HS-5 (cell line): ENCODE data around the gene METAP2.
"Not testable (repeated sequence)": the region's sequence is repeated elsewhere in the genome, so short reads cannot be mapped to it uniquely, and the experiment has no call there.

ENCODE experiments used
- DNase-seq: peaks from one replicate; pipeline ENCODE4 v3.0.0-alpha.2; 2012; ENCODE audit warnings: low read depth

The METAP2 gene

DNA sequence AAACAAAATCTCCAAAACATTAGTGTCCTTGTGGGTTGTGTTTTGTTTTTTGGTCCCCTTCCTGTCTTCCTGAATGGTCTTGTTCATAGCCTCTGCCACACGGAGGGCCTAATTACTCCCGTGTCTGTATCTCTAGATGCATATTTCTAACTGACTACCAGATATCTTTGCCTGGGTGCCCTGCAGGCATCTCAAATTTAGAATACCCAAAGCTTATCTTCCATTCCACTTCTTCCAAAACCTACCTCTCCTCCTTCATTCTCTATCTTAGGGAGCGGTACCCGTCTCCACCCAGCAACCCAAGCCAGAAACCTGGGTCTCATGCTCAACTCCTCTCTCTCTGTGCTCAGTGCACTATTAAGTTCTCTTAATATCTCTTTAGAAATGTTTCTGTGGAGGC, 10.9 kb upstream of the METAP2 start:
- no peak for DNase-seq

DNA sequence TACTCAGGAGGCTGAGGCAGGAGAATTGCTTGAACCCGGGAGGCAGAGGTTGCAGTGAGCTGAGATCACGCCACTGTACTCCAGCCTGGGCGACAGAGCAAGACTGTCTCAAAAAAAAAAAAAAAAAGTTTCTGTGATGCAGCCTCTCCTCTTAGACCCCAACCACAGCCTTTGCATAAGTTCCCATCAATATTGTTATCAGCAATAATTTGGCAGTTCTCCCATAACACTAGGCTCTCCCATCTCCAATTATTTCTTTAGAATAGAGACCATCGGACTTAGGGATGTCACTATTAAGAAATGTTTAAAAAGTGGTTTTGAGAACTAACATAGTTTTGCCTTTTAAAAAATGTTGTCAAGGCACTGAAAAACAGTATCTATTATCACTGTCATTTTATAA, 10.2 kb upstream of the METAP2 start:
- not testable (repeated sequence) for DNase-seq

DNA sequence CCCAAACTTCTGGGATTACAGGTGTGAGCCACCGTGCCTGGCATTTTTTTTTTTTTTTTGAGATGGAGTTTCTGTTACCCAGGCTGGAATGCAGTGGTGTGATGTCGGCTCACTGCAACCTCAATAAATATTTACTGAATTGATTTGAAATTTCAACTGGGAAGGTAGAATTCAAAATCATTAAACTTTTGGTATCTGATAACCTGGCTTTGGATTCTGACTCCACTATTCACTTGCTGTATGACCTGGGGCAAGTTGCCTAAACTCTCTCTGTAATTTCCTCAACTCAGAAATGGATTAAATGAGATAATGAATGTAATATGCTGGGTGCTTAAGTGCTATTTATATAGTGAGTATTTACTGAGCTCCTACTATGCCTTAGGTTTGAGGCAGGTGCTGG, 8.7 kb upstream of the METAP2 start:
- no peak for DNase-seq

DNA sequence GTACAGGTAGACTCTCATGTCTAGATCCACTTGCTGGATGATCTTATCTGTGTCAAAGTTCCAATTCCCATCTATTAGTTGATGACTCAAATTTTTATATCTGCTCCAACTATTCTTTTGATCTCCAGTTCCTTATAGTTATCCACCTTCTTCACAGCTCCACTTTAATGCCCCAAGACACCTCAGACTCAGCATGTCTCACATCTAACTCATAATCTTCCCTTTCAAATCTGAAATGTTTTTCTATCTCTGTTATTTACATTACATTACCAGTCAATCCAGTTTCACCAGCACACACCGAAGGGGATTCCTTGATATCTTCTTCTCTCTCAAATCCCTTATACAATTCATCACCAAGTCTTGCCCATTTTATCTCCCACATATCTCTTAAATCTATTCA, 3.7 kb upstream of the METAP2 start:
- DNase-seq = no peak

DNA sequence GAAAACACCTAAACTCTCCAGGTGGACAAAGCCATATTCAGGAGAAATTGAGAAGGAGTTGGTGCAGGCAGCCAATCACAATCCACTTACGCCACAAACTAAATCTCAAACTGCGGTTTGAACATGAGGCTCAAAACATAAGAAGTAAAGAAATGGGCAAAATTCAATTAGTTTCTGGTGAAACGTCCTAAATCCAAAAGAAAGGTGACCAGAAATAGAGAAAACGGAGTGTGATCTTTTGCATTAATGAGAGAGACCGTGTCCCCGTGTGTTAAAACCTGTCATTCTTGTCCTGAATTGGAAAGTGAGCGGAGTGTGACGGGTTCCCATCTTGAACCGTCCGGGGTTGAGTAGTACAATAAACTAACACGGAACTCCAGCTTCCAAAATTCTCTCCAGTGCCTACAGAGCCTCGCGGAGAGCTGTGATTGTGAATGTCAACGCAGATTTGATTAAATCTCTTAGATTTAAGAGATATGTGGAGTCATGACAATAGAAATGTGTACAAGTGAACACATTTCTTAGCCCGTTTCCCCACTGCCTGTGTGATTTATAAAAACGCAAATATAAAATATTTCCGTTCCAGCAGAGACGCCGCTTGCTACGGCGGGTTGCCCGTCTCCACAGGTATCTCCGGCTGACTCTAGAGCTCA, 595 bp upstream of the METAP2 start:
- peak; percentile 29 for DNase-seq

DNA sequence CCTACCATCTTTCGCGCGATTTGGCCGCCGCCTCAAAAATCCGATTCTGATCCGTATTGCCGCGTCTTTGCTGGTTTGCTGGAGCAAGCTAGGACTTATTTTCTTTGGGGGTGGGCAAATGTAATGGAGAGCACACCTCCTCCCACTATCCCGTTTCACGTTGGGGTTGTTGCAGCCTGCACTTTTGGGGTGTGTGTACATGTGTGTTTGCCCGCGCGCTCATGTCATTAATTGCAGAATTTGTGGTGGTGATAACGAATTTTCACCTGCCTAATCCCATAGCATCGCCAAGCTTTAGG, 657 bp downstream of the METAP2 start:
- DNase-seq = no peak

DNA sequence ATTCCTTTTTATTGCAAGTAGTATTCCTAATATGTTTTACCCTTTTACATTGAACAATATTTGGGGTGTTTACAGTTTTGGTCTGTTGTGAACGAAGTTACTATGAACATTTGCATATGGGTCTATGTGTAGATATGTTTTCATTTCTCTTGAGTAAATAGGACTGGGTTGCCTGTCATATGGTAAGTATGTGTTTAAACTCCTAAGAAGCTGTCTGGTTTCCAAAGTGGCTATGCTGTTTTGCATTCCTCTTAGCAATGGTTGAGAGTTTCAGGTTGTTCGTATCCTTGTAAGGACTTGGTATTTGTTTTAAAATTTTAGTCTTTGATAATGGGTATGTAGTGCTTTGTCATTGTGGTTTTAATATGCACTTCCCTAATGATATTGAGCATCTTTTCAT, 6.3 kb downstream of the METAP2 start:
- DNase-seq = no peak

DNA sequence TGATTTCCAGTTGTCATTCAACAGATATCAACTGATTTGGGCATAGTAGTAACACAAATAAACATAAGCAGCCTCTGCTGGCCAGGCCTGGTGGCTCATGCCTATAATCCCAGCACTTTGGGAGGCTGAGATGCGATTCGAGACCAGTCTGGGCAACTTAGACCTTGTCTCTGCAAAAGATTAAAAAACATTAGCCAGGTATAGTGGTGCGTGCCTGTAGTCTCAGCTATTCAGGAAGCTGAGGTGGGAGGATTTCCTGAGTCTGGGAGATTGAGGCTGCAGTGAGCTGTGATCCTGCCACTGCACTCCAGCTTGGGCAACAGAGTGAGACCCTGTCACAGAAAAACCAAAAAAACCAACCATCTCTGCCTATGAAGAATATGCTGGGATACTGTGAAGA, 7.1 kb downstream of the METAP2 start:
- DNase-seq = no peak

DNA sequence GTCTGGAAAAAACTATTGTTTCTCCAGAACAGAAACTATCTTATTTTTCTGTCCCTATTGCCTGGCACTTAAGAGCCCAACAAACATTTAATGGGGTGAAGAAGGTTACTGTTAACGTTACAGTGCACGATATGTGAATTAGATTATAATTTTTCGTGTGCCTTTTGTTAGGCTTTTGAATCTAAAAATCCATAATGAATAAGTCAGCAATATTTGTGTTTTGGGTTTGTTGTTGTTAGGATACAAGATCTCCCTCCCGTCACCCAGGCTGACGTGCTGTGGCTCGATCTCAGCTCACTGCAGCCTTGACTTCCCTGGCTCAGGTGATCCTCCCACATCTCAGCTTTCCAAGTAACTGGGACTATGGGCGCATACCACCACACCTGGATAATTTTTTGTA, 7.9 kb downstream of the METAP2 start:
- DNase-seq = no peak

DNA sequence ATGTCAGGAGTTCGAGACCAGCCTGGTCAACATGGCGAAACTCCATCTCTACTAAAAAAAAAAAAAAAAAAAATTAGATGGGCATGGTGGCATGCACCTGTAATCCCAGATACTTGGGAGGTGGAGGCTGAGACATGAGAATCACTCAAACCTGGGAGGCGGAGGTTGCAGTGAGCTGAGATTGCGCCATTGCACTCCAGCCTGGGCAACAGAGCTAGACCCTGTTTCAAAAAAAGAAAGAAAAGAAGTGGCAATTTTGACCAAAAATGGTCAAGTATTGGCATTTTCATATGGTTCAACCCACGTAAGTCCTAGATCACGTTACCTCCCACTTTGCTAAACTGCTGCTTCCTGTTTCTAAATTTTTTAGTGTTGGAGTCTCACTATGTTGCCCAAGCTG, 8.6 kb downstream of the METAP2 start:
- not testable (repeated sequence) for DNase-seq

DNA sequence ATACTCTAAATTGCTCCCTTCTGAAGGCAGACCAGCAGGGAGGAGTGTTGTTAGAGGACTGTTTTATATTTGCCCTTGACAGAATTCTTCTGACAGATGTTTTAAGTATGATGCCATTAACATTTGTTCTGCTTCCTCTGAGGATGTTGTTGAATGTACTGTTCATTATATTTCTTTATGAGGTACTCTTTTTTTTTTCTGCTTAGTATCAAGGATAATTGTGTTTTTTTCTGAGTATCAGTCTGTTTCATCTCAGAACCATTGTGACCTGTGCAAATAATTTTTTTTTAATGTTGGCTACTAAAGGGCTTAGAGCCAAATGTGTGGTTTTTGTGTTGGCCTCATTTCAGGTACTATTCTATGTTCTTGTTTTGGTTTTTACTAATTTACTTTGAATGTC, 10.6 kb downstream of the METAP2 start:
- no peak for DNase-seq

DNA sequence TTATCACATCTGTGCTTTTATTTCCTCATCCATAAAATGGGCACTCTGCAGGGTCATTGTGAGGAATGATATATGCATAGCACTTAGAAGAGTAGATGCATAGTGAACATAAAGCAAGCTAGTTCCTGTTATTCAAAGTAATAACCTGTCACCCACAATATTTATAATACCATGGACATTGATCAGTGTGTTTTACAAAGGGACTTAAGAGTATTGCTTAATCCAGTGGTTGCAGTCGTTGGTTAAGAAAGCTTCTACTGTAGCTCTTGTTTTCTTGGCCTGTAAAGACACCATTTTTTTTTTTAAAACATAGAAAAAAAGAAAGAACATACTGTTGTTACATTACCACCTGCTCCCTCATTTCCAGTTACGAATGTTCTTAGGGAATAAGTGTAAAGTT, 13.1 kb downstream of the METAP2 start:
- no peak for DNase-seq

DNA sequence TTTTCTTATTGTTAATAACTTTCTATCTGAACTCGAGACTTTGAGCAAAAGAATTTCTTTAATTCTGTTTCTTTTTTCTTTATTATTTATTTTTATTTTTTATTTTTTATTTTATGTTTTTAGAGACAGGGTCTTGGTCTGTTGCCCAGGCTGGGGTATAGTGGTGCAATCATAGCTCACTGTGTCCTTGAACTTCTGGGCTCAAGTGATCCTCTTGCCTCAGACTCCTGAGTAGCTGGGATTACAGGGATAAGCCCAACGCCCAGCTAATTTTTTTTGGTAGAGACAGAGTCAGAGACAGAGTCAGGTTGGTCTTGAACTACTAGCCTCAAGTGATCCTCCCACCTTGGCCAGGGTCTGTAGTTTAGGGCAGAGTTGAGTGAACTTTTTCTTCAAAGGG, 18.5 kb downstream of the METAP2 start:
- no peak for DNase-seq

DNA sequence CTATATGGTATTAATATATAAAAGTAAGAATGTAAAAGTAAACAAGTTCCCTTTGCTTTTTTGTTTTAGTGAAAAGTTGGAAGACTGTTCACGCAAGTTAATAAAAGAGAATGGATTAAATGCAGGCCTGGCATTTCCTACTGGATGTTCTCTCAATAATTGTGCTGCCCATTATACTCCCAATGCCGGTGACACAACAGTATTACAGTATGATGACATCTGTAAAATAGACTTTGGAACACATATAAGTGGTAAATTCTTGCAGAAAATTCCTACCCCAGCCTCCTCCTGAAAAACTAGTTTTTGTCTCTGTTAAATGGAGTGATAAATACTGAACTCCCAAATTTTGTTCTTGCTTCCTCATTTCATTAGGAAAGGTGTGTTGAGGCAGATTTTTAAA, 20.9 kb downstream of the METAP2 start:
- no peak for DNase-seq

DNA sequence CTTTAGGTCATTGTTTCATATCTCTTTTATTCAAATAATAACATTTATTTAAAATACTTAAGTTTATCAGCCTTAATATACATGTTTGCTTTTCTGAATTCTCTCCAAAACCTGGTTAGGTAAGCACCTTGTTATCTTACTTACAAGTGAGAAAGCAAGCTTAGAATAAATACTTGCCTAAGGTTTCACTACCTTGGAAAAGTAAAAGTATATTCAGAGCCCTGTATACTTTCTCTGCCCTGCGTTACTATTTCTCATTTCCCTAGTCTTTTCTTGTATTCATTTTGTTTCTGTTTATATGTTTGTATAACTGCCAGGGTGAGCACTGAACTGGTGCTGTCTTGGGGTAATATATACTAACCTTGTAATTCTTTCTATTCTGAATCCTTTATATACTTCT, 21.5 kb downstream of the METAP2 start:
- no peak for DNase-seq

DNA sequence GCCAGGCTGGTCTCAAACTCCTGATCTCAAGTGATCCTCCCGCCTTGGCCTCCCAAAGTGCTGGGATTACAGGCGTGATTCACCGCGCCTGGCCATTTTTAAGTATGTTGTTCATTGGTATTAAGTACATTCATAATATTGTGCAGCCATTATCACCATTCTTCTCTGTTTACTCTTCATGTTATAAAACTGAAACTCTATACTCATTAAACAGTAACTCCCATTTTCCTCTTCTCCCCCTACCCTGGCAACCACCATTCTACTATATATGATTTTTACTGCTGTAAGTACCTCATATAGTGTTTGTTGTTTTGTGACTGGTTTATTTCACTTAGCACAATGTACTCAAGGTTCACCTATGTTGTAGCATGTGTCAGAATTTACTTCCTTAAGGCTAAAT, 23.1 kb downstream of the METAP2 start:
- no peak for DNase-seq

DNA sequence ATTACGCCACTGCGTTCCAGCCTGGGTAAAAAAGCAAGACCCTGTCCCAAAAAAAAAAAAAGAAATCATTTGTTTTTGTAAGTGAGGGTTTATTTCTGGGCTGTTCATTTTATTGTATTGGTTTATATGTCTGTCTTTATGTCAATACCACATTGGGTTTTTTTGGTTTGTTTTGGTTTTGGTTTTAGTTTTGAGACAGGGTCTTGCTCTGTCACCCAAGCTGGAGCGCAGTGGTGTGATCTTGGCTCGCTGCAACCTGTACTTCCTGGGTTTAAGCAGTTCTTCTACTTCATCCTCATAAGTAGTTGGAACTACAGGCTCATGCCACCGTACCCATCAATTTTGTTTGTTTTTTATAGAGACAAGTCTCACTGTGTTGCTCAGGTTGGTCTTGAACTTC, 25.0 kb downstream of the METAP2 start:
- no peak for DNase-seq

DNA sequence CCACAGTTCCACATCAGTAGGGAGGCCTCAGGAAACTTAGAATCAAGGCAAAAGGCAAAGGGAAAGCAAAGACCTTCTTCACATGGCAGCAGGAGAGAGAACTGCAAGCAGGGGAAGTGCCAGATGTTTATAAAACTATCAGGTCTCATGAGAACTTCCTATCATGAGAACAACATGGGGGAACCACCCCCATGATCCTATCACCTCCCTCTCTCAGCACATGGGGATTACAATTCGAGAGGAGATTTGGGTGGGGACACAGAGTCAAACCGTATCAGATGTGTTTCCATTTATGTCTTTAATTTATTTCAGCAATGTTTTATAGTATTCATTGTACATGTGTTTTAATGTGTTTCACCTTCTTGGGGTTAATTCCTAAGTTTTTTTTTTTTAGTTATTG, 25.8 kb downstream of the METAP2 start:
- DNase-seq = no peak

DNA sequence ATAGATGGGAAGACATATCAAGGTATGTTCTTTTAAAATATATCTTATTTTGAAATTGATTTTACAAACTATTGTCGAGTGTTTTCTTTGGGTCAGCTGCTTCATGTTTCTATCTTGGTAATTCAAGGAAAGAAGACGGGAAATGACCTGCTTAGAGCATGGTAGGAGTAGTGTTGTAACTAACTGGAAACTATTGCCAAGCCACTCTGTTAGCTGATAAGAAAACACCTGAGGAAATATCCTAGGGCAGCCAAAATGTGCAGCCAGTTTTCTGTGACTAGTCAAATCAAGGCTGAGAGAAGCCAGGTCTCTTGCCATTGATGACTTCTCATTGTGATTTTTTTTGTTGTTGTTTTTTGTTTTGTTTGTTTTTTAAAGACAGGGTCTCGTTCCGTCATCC, 30.2 kb downstream of the METAP2 start:
- DNase-seq = no peak

DNA sequence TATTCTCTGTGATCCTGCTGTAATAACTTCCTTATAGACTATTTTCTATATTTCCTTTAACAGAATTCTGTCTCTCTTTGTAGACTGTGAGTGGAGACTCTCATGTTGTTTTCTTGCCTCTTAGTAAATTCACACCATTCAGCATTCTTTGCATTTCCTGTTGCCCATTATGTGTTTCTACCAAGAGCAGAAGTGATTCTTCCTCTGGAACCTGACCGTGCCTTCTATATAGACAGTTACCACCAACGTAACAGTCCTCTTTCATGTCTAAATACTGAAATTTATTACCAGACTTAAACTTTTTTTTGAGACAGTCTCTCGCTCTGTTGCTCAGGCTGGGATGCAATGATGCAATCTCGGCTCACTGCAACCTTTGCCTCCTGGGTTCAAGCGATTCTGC, 31.1 kb downstream of the METAP2 start:
- no peak for DNase-seq

DNA sequence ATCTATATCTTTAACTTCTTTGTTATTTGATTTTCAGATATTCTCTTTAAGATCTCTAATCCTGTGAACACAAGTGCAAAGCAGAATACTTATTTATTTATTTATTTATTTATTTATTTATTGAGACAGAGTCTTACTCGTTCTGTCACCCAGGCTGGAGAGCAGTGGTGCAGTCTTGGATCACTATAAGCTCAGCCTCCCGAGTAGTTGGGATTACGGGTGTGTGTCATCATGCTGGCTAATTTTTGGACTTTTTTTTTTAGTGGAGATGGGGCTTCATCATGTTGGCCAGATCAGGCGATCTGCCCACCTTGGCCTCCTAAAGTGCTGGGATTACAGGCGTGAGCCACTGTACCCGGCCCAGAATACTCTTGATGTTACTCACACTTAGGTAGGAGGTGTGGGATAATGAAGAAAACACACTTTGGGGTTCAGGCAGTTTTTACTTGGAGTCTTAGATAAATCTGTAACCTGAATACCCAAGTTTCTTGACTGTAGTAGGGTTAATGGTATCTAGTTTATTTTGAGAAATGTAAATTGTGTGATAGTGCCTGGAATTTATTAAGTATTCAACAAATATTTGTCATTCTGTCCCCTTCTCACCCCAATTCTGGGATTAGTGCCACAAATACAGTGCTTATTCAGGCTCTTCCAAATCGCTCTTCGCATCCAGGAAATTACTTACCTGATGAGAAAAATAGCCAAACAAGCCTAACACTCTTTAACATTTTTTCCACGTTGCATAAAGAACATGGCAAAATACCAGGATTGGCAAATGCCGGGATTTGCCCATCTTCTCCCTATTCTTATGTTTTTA, 33.0 kb downstream of the METAP2 start:
- DNase-seq = no peak

DNA sequence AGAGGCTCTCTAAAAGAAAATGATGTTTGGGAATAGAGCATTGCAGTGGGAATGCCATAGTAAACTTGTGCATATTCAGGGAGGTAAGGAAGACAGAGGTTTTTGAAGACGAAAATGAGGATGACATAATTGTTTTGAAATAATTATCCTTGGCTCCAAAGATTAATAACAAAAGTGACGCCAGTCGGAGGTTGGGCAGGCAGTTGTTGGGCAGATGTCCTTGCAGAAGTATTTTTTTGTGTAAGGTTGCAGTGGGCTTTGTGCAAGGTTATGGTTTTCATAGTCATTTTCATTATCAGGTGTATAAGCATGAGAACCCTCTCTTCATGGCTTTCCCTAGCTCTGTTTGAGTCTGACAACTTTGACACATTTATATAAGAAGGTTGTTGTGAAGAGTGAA, 35.3 kb downstream of the METAP2 start:
- no peak for DNase-seq

DNA sequence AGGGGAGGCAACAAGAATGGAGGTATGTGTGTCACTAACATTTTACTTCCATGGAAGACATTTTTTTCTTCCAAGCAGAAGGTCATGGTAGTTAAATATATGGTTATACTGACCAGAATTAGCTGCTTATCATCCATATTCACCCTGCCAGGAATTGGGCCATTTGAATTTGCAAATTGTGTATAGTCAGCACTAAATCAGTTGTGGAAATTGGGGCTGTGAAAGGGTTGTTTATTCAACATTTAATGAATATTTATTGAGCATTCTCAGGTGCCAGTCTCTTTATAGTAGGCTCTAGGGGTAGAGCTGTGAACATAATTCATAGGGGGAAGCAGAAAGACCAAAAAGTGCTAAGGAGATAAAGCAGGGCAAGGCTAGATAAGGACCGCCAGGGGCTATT, 38.0 kb downstream of the METAP2 start:
- DNase-seq = no peak

DNA sequence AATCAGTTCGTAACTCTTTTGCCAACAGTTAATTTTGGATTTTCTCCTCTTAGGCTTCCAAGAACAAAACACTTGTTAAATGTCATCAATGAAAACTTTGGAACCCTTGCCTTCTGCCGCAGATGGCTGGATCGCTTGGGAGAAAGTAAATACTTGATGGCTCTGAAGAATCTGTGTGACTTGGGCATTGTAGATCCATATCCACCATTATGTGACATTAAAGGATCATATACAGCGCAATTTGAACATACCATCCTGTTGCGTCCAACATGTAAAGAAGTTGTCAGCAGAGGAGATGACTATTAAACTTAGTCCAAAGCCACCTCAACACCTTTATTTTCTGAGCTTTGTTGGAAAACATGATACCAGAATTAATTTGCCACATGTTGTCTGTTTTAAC, 39.6 kb downstream of the METAP2 start:
- no peak for DNase-seq
